IMR-90 (cell line): ENCODE measurements around the gene ABTB2. TPM values are rescaled to one million over a fixed set of nuclear protein-coding genes. Genes with fewer than 3 reads are reported as not detected.

Source experiments
- CTCF ChIP-seq: conservative IDR thresholded peaks from 2 replicates; pipeline ENCODE4 v1.5.1; 2012; ENCODE audit warnings: mild to moderate bottlenecking, low read depth, low read length, improper control_type of control experiment
- POLR2A ChIP-seq: IDR thresholded peaks from 2 replicates; pipeline ENCODE4 v1.6.1; 2012; ENCODE audit warnings: mild to moderate bottlenecking, low read depth, low read length
- polyA plus RNA-seq, 3 experiments: library from polyadenylated mRNA; depleted of rRNA; stranded (reverse); fragments of >200 nt; gene quantifications; 2 replicates each; pipeline ENCODE4 v1.2.3, GENCODE V29; 2012; ENCODE audit warnings: low replicate concordance in 1 of 3
- total RNA-seq: library from RNA; depleted of rRNA; stranded (reverse); fragments of >200 nt; gene quantifications from 2 replicates; pipeline ENCODE4 v1.2.3, GENCODE V29; 2012

ABTB2 gene
- total and polyA plus RNA-seq, 2 of the 4 experiments (the other 2 are of a cell fraction), result 0.18 to 2.0 TPM

- TF ChIP-seq CTCF (no peak), POLR2A (no peak)
These were observed 190.7 kb downstream of the ABTB2 start (continued) for GRCh38 chr11:34166806-34167740.
